ENCODE results near the gene SERPINB12. TPM values are rescaled to one million over a fixed set of nuclear protein-coding genes. Genes with fewer than 3 reads are reported as not detected.

SERPINB12 gene
- total RNA-seq = not detected in 2 replicates

GRCh38 chr18:63542069-63542468, at the start of gene SERPINB12:
Gene SERPINB12 (plus strand): TSS chr18:63542369. CDS start chr18:63556160, 13,791 bp downstream.

GRCh38 chr18:63586966-63587365, 44.8 kb downstream of the SERPINB12 start, which contains the start of gene SERPINB13:
Gene SERPINB13 (plus strand): TSS chr18:63587343. CDS start chr18:63588668, 1,325 bp downstream.

Other genes with a start within 250 kb of the SERPINB12 start
- gene BCL2, start 222.6 kb upstream of the SERPINB12 start, total RNA-seq = 0.10 and 0.27 TPM in 2 replicates
- gene KDSR, start 175.2 kb upstream of the SERPINB12 start, total RNA-seq = 25.2 and 35.2 TPM in 2 replicates
- 29.3 and 30.3 TPM in 2 replicates for gene VPS4B, start 119.9 kb upstream of the SERPINB12 start, total RNA-seq
- not detected in 2 replicates for gene SERPINB5, start 65.4 kb upstream of the SERPINB12 start, total RNA-seq
- not detected in 2 replicates for gene SERPINB13, start 45.0 kb downstream of the SERPINB12 start, total RNA-seq
- not detected in 2 replicates for gene SERPINB4, start 101.9 kb downstream of the SERPINB12 start, total RNA-seq
- not detected in 2 replicates for gene SERPINB3, start 119.5 kb downstream of the SERPINB12 start, total RNA-seq
- gene SERPINB11, start 160.6 kb downstream of the SERPINB12 start, total RNA-seq = not detected in 2 replicates
- gene SERPINB7, start 233.0 kb downstream of the SERPINB12 start, total RNA-seq = not detected in 2 replicates